HG02885 (cell line): ENCODE measurements around the gene ROBO1.

Source experiments
- ATAC-seq: cut with Tn5 transposase; IDR thresholded peaks from one replicate; pipeline ENCODE4 v1.9.1; 2021; ENCODE audit warnings: mild to moderate bottlenecking; ENCODE audit not compliant: unreplicated experiment, poor library complexity

The ROBO1 gene

GRCh38 chr3:78870484-78870883 is 897.3 kb downstream of the ROBO1 start:
- no peak for ATAC-seq

DNA sequence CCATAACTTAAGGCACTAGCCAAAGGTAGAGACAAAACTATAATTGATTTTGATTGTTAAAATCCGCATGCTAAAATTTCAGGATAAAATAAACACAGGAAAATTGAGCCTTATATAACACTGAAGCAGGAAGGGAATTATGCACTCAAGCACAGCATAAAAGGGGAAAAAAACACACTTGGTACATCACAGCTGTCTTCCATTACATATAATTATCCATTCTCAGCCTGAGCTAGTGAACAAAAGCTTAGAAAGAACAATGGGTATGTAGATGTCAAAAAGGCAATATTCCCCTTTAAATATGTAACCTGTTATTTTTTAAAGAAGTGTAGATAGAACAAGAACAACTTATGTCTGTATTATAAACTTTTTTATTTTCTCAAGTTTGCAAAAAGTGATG is 899.2 kb downstream of the ROBO1 start:
- no peak for ATAC-seq

GRCh38 chr3:78867409-78868372 is 900.1 kb downstream of the ROBO1 start:
- ATAC-seq = no peak

- ATAC-seq = no peak
These were observed 904.2 kb downstream of the ROBO1 start for GRCh38 chr3:78863306-78864203.

- no peak for ATAC-seq
These were observed 906.6 kb downstream of the ROBO1 start for GRCh38 chr3:78861156-78861555.

DNA sequence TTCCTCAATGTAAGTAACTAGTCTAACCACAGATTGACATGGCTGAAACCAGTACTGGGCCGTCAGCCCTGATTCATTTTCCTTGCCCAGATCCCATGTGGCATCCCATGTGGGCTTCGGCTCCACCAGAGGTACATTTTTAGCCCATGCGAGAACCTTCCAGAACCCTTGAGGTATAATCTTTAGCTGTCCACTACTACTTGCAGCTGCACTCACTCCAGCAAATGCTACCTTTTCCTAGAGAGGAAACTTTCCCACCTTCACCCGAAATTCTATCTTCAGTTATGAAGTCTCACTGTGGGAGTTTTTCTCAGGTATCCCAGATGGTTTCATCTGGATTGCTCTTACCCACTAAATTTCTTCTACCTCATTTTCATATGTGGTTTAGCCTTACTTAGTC is 907.2 kb downstream of the ROBO1 start:
- no peak for ATAC-seq

- ATAC-seq = no peak
These were observed 908.9 kb downstream of the ROBO1 start for GRCh38 chr3:78858910-78859309.

GRCh38 chr3:78858174-78858573 is 909.6 kb downstream of the ROBO1 start:
- no peak for ATAC-seq

DNA sequence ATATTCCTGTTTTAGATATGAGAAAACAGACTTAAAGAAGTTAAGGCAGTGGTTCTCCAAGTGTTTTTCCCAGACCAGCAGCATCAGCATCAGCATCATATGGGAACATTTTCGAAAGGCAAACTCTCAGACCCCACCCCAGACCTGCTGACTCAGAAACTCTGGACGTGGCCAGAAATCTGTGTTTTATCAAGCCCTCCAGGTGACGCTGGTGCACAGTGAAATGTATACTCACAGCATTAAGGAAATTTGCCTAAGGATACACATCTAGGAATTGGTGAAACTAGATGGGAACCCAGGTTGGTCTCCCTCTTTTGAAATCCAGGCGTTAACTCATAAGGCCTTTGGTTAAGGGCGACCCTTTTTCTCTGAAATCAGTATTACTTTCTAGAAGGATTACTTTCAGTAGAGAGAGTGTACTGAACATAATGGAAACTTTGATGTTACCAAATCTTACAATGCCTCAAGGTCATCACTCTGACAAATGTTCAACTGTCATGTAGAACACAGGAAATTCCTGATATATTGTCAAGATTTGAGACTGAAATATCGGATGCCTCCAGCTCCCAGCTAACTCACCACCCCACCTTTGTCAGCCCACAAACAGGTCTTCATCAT is 910.2 kb downstream of the ROBO1 start:
- ATAC-seq = no peak

GRCh38 chr3:78856164-78856563 is 911.6 kb downstream of the ROBO1 start:
- ATAC-seq = no peak

- ATAC-seq = no peak
These were observed 912.6 kb downstream of the ROBO1 start for GRCh38 chr3:78855190-78855589.

- no peak for ATAC-seq
These were observed 919.2 kb downstream of the ROBO1 start for GRCh38 chr3:78848392-78849288.

GRCh38 chr3:78847603-78848002 is 920.2 kb downstream of the ROBO1 start:
- no peak for ATAC-seq

DNA sequence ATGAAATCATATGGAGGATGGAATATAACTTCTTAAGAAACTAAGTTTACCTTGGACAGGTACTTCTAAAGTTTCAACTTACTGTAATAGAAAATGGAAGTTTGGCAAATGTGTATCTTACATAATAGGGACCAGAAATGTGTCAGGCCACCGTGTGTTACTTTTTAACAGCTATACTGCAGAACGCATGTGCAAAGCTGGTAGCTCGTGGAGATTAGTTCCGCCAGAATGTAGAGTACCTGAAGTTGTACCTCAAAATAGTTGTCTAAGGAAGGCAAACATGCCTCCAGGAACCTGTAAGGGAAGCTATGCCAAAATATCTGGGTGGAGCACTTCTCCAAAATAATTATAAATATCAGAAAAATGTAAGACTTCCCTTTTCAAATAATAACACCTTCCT is 920.6 kb downstream of the ROBO1 start:
- no peak for ATAC-seq

DNA sequence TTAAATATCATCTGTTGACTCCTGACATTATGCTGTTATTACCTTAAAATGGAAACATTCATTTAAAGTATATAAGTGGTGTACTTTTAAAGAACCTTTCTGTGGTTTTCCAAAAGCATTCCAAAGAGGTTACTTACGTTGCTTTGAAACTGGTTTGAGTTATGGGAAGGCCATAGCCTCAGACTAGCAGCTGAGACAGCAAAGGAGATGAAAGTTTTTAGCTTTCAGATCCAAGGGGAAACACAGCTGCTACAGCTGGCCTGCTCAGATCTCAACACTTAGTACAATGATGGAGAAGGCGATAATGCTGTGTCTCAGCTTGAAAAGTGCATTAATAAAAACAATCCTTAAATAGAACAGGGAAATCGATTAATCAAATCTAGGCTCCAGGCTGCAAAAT is 921.1 kb downstream of the ROBO1 start:
- ATAC-seq = no peak

- ATAC-seq = no peak
These were observed 922.2 kb downstream of the ROBO1 start for GRCh38 chr3:78845605-78846004.

DNA sequence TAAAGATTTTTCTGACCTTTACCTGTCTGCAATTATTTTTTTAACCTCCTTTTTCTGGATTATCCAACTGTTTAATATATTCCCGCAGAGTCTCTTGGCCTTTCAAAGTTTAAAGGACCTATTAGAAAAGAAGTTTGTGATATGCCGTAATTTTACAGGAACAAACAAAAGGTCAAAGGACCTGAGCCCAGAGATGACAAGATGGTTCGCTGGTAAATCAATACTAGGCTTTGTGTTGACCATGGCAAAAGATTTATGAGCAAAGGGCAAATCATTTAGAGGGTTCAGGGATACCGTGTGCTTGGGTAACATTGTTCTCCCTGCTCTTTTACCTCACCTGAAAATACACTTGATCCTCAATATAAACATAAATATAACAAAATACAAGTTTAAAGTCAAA is 923.5 kb downstream of the ROBO1 start:
- no peak for ATAC-seq

DNA sequence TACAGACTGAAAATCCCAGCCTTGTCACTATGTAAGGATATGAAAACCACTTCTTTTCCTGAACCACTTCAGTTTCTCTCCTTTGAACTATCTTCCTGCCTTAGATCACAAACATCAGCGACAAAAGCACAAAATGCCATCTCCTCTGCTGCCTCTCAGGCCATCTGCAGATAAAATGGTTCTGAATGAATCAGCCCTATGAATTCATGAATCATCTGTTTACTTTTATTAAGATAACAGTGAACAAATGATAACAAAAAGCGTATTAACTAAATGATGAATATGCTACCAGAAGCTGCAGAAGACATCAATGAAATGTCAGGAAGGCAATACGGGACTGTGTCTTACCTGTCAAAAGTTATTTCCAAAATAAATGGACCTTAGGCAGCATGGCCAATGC is 928.1 kb downstream of the ROBO1 start:
- no peak for ATAC-seq

DNA sequence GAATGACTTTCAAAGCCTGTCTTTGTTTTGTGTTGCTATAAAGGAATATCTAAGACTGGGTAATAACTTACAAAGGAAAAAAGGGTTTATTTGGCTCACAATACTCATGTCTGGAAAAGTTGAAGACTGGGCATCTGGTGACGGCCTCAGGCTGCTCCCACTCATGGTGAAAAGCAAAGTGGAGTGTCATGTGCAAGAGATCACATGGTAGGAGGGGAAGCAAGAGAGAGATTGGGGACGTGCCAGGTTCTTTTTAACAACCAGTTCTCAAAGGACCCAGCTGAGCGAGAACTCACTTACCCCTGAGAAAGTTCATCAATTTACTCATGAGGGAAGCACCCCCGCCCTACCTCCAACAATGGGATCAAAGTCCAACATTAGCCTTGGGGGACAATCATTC is 929.4 kb downstream of the ROBO1 start:
- ATAC-seq = no peak

GRCh38 chr3:78834910-78835309 is 932.9 kb downstream of the ROBO1 start:
- ATAC-seq = no peak
